GM08714 (cell line): ENCODE results near the gene PSG1.
"Not testable (repeated sequence)": the region's sequence is repeated elsewhere in the genome, so short reads cannot be mapped to it uniquely, and the experiment has no call there.

Experiments
- H3K4me3 ChIP-seq: fragments of 200-500 bp; sonication (Bioruptor generic); 2 replicates; pipeline ENCODE4 v1.5.1; 2014; ENCODE audit warnings: mild to moderate bottlenecking, low read length, inconsistent platforms
- ZNF274 ChIP-seq: IDR thresholded peaks from 2 replicates; pipeline ENCODE4 v1.6.1; 2012; ENCODE audit warnings: mild to moderate bottlenecking, low read depth, low read length

The PSG1 gene

DNA sequence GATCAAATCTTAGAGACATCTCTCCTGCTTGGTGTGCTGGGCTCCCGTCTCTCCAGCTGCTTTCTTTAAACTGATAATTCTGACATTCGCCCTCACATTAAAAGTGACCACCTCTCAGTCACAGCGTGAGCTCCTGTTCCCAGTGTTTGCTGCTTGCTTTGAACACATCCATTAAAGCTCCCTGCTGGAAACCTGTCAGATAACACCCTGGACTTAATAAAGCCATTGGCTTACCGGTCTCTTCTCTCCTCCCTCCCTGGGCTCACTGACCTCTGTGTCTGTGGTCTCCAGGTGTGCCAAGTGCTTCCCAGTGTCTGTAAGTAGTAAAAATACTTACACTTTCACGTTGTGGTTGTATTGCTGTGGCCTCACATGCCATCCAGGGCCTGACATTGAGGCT, 2.5 kb upstream of the PSG1 start:
- not testable (repeated sequence) for H3K4me3 ChIP-seq

DNA sequence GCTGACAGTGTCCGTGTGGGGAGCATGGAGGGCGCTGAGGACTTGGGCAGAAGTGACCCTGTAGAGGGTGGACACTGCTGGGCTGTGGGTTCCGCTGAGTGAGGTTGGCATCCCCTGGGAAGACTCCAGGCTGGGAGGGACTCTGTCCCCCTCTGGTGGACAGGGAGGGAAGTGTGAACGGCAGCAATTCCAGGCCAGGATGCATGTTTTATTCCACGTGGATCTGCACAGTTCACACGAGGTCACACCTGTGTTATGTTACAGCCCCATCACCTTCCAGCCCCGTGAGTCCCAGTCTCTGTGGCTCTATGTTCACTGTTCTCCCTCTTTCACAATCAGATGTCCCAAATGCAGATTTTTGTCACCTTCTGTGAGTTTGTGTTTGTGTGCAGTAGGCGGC, 1.8 kb upstream of the PSG1 start:
- not testable (repeated sequence) for H3K4me3 ChIP-seq

DNA sequence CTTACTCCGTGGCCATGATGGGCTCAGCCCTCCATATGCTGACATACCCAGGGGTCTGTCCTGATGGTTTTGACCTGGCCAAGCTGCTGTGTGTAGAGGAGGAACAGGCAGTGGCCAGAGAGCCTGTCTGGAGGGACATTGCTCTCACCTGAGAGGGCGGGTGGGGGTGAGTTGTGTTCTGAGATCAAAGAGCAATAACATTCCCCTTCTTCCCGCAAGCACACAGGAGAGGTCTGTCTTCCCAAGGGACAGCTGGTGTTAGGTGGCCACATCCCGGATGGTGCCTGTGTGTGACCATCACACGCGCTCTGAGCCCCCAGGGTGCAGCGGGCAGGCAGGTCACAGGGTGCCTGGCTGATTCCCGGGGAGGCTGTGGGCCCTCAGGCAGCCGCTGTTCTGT, 1.1 kb upstream of the PSG1 start:
- not testable (repeated sequence) for H3K4me3 ChIP-seq

DNA sequence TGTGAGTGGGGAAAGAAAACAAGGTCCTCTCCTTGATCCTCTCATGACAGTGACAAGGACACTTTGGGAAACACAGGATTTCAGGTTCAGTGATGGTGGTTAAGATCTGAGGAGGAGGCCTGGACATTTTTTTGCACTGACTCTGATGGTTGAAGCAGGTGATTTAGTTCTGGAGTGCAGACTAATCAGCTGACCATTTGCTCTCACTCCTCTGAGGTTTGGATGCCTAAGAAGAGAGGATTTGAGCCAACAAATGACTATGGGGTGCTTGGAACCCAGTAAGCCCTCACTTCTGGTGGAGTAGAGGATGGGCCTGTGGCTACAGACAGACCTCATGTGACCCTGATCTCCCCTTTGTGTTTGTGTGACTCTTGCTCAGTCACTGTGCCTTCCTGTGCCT, 2.9 kb downstream of the PSG1 start:
- H3K4me3 ChIP-seq: not testable (repeated sequence)

DNA sequence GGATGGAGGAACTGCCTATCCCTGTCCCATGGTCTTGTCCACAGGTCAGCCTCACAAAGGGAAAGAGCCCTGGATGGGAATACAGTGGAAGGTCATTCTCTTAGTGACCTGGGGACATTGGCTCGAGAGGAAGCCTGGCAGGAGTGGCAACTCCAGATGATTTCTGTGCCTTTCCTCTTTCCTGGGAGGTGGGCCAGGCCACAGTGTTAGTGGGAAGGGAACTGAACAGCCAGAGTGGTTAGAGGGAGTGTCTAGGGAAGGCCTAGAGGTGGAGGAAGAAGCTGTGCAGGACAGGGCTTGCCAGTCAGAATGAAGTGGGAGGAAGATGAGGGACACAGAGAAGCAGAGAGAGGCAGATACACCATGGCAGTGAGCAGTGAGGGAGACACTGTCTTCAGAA, 3.6 kb downstream of the PSG1 start:
- H3K4me3 ChIP-seq: not testable (repeated sequence)

DNA sequence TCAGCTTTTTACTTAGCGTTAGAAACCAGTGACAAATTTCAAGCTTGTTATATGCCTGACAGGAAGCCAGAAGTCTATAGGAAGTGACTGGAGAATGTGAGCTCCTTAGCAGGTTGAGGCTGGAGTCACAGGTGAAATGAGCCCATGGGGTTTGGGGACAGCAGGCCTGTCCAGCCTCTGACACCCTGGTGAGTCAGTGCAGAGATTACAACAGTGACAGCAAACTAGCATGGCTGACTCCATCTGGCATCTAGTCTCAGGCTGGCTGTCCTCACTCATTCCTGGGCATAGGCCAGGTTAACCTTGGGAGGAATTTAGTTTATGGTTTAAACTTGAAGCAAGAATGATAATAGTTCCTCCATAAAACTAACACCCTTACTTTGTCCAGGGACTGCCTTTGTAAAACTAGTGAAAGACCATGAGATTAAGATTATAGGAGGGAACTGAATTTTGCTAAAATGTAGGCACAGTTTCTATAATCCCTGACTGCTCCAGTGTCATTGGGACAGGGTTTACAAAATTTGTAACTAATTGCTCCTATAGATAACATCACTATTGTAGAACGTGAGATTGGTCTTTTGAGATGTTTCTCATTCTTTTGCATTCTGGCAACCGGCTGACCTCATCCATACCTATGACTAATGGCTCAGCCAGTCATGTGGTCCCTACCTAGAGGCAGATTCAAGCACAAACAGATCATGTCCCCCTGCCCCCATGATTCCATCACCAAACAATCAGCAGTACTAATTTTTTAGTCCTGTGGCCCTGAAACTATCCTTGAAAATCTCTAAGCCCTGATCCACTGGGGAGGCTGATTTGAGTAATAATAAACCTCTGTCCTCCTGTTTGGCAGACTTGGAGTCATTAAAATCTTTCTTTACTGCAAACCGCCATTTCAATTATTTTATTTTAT, 4.4 kb downstream of the PSG1 start:
- H3K4me3 ChIP-seq: not testable (repeated sequence)

DNA sequence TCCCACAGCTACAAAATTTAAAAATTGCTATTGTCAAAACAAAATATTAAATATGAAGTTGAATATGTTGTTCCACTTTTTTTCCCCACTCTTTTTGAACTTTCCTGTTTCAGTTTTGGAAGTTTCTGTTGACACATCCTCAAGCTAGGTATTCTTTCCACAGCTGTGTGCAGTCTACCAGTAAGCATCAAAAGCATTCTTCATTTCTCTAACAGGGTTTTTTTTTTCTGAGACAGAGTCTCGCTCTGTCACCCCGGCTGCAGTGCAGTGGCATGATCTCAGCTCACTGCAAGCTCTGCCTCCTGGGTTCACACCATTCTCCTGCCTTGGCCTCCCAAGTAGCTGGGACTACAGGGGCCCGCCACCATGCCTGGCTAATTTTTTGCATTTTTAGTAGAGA, 5.4 kb downstream of the PSG1 start:
- H3K4me3 ChIP-seq: not testable (repeated sequence)

DNA sequence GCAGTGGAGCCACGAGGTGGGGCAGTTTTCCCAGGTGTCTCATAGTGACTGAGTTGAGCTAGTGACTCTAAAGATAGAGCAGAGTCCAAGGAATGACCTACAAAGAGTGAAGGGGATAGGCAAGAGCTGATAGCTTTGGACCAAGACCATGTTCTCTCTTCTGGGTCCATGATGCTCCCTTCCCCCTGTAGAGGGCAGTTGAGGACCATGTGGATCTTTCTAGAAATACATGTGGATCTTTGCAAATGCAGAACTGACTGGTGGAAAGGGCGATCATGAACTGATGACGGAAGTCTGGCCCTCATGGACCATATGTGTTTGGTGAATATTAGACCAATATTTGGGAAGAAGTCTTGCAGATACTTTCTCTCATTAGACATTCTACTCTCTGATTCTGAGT, 6.9 kb downstream of the PSG1 start:
- no peak overlapping the region for H3K4me3 ChIP-seq
- TF ChIP-seq ZNF274: no peak

DNA sequence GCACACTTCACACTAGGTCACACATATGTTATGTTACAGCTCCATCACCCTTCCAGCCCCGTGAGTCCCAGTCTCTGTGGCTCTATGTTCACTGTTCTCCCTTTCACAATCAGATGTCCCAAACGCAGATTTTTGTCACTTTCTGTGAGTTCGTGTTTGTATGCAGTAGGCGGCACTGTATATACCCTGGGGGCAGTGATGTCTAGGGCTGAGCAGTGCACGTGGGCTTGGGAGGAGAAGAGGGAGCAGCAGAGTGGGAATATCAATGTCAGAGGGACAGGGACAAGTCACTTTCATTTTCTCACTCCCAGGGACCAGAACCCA, 22.0 kb downstream of the PSG1 start:
- H3K4me3 ChIP-seq: no peak overlapping the region
- no peak for TF ChIP-seq ZNF274

DNA sequence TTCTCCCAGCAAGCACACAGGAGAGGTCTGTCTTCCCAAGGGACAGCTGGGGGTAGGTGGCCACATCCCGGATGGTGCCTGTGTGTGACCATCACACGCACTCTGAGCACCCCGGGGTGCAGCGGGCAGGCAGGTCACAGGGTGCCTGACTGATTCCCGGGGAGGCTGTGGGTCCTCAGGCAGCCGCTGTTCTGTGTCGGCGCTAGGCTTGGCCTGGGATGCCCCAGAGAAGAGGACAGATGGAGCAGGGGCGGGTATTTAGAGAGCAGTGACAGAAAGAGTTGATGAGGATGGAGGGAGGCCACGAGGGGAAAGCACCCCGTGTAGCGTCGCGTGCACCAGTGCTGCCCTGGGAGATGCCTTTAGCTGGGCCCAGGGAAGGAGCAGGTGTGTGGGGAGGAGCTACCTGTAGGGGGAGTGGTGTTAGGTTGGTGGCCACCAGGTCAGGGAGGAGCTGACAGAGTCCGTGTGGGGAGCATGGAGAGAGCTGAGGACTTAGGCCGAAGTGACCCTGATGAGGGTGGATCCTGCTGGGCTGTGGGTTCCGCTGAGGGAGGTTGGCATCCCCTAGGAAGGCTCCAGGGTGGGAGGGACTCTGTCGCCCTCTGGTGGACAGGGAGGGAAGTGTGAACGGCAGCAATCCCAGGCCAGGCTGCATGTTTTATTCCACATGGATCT, 22.5 kb downstream of the PSG1 start:
- not testable (repeated sequence) for H3K4me3 ChIP-seq

DNA sequence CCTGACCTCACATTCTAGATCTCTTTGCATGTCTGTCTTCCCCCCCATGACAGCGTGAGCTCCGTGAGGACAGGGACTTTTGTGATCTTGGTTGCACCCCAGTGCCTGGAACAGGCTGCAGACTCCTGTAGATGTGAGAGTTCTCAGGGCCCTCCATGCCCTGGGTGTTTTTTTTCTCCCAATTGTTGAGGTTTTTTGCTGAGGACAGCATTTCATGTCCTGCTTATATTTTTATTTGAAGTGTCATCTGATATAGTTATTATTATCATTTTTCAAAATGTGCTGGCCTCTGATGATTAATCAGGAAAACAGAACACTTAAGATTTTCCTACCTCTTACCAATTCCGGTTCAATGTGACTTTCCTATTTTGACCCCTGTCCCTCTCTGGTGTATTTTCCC, 24.8 kb downstream of the PSG1 start:
- H3K4me3 ChIP-seq: not testable (repeated sequence)

DNA sequence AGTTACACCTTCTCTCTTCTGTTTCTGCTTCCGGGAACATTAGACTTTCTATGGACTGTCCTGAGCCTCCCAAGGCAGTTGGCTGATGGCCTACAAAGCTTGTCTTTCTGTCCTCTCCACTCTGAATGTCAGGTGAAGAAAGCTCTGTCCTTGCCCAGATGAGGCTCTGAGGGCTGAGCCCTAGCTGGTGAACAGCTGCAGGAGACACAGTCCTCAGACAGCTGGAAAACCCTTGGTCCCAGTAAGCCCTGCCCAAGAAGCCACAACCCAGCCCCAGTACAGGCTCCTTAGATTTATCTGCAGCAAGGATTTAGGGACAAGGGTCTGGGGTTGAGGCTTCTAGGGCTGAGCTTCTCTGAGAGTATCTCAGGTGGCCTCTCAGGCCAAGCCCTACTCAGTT, 26.3 kb downstream of the PSG1 start:
- H3K4me3 ChIP-seq: not testable (repeated sequence)

DNA sequence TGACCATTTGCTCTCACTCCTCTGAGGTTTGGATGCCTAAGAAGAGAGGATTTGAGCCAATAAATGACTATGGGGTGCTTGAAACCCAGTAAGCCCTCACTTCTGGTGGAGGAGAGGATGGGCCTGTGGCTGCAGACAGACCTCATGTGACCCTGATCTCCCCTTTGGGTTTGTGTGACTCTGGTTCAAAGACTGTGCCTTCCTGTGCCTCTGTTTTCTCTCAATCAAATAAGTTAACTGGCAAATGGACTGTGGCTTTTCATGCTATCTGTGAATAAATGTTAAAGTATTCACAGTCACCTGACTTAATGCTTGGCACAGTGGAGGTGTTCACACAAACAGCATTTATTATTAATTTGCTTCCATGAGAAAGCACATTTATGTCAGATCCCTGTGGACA, 26.7 kb downstream of the PSG1 start:
- H3K4me3 ChIP-seq: not testable (repeated sequence)

DNA sequence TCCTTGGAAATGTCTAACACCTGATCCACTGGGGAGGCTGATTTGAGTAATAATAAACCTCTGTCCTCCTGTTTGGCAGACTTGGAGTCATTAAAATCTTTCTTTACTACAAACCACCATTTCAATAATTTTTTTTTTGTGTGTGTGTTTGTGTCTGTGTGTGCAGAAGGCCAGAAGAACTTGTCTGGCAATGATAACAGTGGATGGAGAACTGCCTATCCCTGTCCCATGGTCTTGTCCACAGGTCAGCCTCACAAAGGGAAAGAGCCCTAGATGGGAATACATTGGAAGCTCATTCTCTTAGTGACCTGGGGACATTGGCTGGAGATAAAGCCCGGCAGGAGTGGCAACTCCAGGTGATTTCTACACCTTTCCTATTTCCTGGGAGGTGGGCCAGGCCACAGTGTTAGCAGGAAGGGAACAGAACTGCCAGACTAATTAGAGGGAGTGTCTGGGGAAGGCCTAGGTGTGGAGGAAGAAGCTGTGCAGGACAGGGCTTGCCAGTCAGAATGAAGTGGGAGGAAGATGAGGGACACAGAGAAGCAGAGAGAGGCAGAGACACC, 27.7 kb downstream of the PSG1 start:
- not testable (repeated sequence) for H3K4me3 ChIP-seq

DNA sequence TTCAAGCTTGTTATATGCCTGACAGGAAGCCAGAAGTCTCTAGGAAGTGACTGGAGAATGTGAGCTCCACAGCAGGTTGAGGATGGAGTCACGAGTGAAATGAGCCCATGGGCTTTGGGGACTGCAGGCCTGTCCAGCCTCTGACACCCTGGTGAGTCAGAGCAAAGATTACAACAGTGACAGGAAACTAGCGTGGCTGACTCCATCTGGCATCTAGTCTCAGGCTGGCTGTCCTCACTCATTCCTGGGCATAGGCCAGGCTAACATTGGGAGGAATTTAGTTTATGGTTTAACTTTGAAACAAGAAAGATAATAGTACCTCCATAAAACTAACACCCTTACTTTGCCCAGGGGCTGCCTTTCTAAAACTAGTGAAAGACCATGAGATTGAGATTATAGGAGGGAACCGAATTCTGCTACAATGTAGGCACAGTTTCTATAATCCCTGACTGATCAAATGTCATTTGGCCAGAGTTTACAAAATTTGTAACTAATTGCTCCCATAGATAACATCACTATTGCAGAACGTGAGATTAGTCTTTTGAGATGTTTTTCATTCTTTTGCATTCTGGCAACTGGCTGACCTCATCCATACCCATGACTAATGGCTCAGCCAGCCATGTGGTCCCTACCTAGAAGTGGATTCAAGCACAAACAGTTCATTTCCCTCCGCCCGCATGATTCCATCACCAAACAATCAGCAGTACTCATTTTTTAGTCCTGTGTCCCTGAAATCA, 28.4 kb downstream of the PSG1 start:
- H3K4me3 ChIP-seq: no peak overlapping the region
- TF ChIP-seq ZNF274: no peak

DNA sequence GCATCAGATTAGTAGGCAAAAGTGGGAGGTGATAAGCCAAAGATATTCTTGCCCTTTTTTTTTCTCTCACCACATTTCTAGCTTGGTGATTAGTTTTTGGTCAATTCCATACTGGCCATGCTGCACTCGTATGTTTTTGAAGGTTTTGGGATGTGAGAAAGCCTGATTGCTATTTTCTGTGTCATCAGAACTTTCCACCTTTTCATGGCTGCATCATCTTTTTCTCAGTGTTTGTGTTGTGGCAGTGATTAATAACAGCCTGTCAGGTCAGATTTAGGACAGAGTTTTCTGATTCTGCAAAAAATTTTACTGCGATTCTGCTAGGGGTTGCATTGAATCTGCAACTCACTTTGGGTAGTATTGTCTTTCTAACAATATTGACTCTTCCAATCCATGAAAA, 32.9 kb downstream of the PSG1 start:
- no peak for TF ChIP-seq ZNF274
- H3K4me3 ChIP-seq: no peak overlapping the region

DNA sequence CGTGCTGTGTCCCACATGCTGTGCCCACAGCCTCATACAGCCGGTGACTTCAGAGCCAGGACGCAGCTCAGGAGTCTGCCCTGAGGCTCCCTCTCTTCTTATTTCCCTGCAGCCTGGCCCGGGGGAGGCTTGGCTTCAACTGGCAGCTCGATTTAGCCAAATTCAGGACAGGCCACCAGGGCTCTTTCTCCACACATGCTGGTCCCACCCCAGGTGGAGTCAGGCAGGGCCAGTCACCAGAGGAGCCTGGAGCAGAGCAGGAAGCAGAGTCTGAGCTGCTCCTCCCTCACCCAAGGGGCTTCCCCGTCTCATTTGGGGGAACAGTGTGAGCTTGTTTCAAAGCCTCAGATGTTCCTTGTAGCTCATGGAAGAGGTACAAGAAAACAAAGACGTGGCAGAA, 35.9 kb downstream of the PSG1 start:
- H3K4me3 ChIP-seq: not testable (repeated sequence)

DNA sequence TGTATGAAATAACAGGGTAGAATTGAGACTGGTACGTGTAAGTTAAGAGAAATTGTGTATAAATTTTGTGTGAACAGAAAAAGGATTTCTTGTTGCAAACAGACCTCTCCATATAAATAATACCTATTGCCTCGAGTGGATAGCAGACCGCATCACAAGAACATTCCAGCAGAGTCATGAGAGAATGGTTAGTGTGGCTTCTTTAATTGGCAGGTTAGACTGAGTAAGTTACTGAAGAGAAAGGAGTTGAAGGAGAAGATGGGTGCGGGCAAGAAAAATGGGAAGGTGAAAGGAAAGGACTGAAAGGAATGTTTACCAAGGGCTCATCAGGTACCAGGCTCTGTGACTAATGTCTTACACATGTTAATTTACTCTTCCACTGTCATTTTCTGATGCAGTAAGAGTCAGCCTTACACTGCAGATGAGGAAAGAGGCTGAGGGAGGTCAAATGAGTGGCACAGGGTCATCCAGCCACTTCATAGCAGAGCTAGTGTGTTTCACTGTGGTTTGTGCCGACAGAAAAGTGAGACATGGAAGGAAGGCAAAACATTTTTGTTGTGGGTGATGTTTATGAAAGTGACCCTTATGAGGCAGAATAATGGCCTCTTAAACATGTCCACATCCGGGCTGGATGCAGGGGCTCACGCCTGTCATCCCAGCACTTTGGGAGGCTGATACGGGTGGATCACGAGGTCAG, 46.6 kb downstream of the PSG1 start:
- H3K4me3 ChIP-seq: not testable (repeated sequence)

DNA sequence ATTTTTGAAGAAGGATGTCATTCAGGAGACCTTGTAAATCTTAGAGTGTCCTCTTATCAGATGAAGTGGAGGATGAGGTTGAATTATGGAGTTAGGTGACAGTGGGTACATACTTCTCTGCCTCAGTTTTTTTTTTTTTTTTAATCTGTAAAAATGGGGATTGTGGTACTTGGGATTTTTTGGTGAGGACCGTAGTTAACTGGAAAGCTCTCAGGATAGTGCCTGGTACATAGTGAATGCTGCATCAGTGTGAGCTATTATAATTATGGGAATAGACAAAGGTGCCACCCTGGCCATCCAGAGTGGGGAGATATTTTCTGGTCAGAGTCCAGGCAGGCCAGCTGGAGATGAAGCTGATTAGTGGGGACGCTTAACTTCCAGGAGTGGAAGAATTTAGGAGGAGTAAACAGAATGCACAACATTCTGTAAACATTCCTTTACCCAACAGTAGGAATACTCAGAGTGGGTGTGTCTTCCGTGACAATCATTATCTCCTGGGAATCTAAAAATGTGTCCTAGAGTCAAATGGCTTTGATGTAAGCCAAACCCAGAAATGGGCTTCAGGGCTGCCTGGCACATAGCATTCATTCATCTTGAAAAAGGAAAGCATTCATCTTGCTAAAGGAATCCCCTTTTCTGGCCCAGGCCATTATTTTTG, 47.4 kb downstream of the PSG1 start:
- H3K4me3 ChIP-seq: not testable (repeated sequence)
